ENCODE results near the gene TMEM40.

Gene TMEM40

DNA sequence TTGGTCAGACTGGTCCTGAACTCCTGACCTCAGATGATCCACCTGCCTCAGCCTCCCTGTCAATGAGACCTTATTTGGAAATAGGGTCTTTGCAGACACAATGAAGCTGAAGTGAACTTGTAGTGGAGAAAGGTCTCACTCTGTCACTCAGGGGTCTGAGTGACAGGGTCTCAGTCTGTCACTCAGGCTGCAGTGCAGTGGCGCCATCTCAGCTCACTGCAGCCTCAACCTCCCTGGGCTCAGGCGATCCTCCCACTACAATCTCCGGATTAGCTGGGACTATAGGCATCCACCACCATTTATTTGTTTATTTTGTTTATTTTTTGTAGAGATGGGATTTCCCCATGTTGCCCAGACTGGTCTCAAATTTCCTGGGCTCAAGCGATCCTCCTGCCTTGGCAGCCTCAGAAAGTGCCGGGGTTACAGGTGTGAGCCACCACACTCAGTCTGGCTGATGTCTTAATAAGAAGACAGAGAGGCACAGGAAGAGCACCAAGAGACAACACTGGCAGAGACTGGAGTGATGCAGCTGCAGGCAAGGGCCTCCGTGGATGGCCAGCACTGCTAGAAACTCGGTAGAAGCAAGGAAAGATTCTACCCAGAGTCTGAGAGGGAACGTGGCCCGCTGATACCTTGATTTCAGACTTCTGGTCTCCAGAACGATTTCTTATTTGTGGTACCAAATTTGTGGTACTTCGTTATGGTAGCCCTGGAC, 68.9 kb downstream of the TMEM40 start:
- Histone ChIP-seq H3K23ac (ENCODE audit: low read length) (no peak overlapping the region), H3K36me3 (ENCODE audit: control insufficient read depth in 1 of 2, insufficient read depth in 2 of 2, low read length in 2 of 2) (no peaks in the 10 kb centered on the region), H2BK120ac (ENCODE audit: insufficient read depth, low read length, poor library complexity) (no peak overlapping the region), H3K4me3 (ENCODE audit: low read depth, low read length) (no peak overlapping the region), H3K4me2 (ENCODE audit: low read length) (no peak overlapping the region), H2AK5ac (ENCODE audit: low read length) (no peak overlapping the region), H3K4ac (ENCODE audit: low read depth, low read length) (no peak overlapping the region), H3K27me3 (ENCODE audit: insufficient read depth, low read length) (no peaks in the 10 kb centered on the region), H4K91ac (ENCODE audit: low read depth, low read length) (no peak overlapping the region), H3K79me2 (ENCODE audit: control insufficient read depth, insufficient read depth, low read length, poor library complexity) (no peaks in the 10 kb centered on the region), H3K79me1 (ENCODE audit: low read length) (peaks cover 2% of the 10 kb centered on the region), H3K14ac (ENCODE audit: low read length) (no peak overlapping the region), H3K9me3 (ENCODE audit: insufficient read depth, low read depth, low read length) (no peaks in the 10 kb centered on the region), H3K18ac (ENCODE audit: low read length) (no peak overlapping the region), H3K9ac (ENCODE audit: low read length) (no peak overlapping the region), H4K12ac (ENCODE audit: low read depth, low read length) (no peak overlapping the region), H2BK5ac (ENCODE audit: low read depth, low read length, poor library complexity) (no peak overlapping the region), H3K27ac (ENCODE audit: low read depth, low read length) (no peak overlapping the region), H2BK12ac (ENCODE audit: low read length) (no peak overlapping the region), H3K4me1 (ENCODE audit: control insufficient read depth in 1 of 2, insufficient read depth in 2 of 2, low read length in 2 of 2) (peaks cover 0 to 4% of the 10 kb centered on the region in 2 experiments), H4K8ac (ENCODE audit: low read depth, low read length) (no peak overlapping the region), H2AFZ (ENCODE audit: insufficient read depth, low read length, poor library complexity) (no peak overlapping the region)
- no CpG with 5 or more reads among the region's 11 CpGs for WGBS (ENCODE audit: extremely low coverage, insufficient coverage, insufficient read length)
- DNase-seq, result no peak

DNA sequence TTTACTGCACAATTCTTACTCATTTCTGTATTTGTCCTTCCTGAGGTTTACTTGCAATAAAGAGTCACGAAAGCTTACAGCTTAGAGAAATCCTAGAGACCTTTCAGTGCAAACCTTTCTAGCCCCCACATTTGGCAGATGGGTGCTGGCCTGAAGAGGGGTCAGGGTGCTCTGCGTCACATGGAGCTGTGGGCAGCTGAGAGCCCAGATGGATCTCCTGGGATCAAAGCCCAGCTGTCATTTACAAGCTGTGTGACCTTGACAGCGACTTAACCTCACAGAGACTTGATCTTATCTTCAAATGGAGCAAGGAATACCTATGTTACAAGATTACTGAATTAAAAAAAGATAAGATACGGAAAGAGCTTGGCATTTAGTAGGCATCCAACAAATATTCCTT, 71.1 kb downstream of the TMEM40 start:
- Histone ChIP-seq H4K91ac (ENCODE audit: low read depth, low read length) (no peak overlapping the region), H4K8ac (ENCODE audit: low read depth, low read length) (no peak overlapping the region), H3K14ac (ENCODE audit: low read length) (no peak overlapping the region), H3K9ac (ENCODE audit: low read length) (no peak overlapping the region), H3K79me1 (ENCODE audit: low read length) (peaks cover 2% of the 10 kb centered on the region), H4K12ac (ENCODE audit: low read depth, low read length) (no peak overlapping the region), H3K4me1 (ENCODE audit: control insufficient read depth in 1 of 2, insufficient read depth in 2 of 2, low read length in 2 of 2) (no peaks in the 10 kb centered on the region), H3K9me3 (ENCODE audit: insufficient read depth, low read depth, low read length) (no peaks in the 10 kb centered on the region), H3K36me3 (ENCODE audit: control insufficient read depth in 1 of 2, insufficient read depth in 2 of 2, low read length in 2 of 2) (no peaks in the 10 kb centered on the region), H3K27me3 (ENCODE audit: insufficient read depth, low read length) (no peaks in the 10 kb centered on the region), H3K23ac (ENCODE audit: low read length) (no peak overlapping the region), H2BK120ac (ENCODE audit: insufficient read depth, low read length, poor library complexity) (no peak overlapping the region), H3K79me2 (ENCODE audit: control insufficient read depth, insufficient read depth, low read length, poor library complexity) (no peaks in the 10 kb centered on the region), H2BK12ac (ENCODE audit: low read length) (no peak overlapping the region), H3K4me3 (ENCODE audit: low read depth, low read length) (no peak overlapping the region), H2AK5ac (ENCODE audit: low read length) (no peak overlapping the region), H3K4ac (ENCODE audit: low read depth, low read length) (no peak overlapping the region), H2BK5ac (ENCODE audit: low read depth, low read length, poor library complexity) (no peak overlapping the region), H3K4me2 (ENCODE audit: low read length) (no peak overlapping the region), H2AFZ (ENCODE audit: insufficient read depth, low read length, poor library complexity) (no peak overlapping the region), H3K27ac (ENCODE audit: low read depth, low read length) (no peak overlapping the region), H3K18ac (ENCODE audit: low read length) (no peak overlapping the region)
- no peak for DNase-seq
- no CpG with 5 or more reads among the region's 4 CpGs for WGBS (ENCODE audit: extremely low coverage, insufficient coverage, insufficient read length)

DNA sequence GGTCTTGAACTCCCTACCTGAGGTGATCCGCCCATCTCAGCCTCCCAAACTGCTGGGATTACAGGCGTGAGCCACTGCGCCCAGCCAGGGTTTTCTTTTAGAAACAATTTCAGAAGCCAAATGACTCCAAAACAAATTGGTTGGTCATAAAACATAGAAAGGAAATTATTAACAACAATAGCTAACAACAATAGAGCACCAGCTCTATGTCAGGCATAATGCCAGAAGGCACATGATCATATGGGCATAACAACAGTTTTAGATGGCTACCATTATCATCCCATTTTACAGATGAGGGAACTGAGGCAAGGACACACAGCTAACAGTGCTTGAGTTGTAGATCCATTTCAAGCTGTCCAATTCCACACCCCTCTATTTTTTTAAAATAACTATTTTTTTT, 73.0 kb downstream of the TMEM40 start:
- Histone ChIP-seq H3K18ac (ENCODE audit: low read length) (no peak overlapping the region), H3K4me1 (ENCODE audit: control insufficient read depth in 1 of 2, insufficient read depth in 2 of 2, low read length in 2 of 2) (no peaks in the 10 kb centered on the region), H4K8ac (ENCODE audit: low read depth, low read length) (no peak overlapping the region), H3K36me3 (ENCODE audit: control insufficient read depth in 1 of 2, insufficient read depth in 2 of 2, low read length in 2 of 2) (no peaks in the 10 kb centered on the region), H3K9ac (ENCODE audit: low read length) (no peak overlapping the region), H4K12ac (ENCODE audit: low read depth, low read length) (no peak overlapping the region), H3K27ac (ENCODE audit: low read depth, low read length) (no peak overlapping the region), H3K79me1 (ENCODE audit: low read length) (peaks cover 2% of the 10 kb centered on the region), H2AFZ (ENCODE audit: insufficient read depth, low read length, poor library complexity) (no peak overlapping the region), H2BK12ac (ENCODE audit: low read length) (no peak overlapping the region), H3K23ac (ENCODE audit: low read length) (no peak overlapping the region), H3K27me3 (ENCODE audit: insufficient read depth, low read length) (no peaks in the 10 kb centered on the region), H3K4ac (ENCODE audit: low read depth, low read length) (no peak overlapping the region), H3K79me2 (ENCODE audit: control insufficient read depth, insufficient read depth, low read length, poor library complexity) (no peaks in the 10 kb centered on the region), H2BK5ac (ENCODE audit: low read depth, low read length, poor library complexity) (no peak overlapping the region), H3K14ac (ENCODE audit: low read length) (no peak overlapping the region), H2AK5ac (ENCODE audit: low read length) (no peak overlapping the region), H3K9me3 (ENCODE audit: insufficient read depth, low read depth, low read length) (no peaks in the 10 kb centered on the region), H4K91ac (ENCODE audit: low read depth, low read length) (no peak overlapping the region), H3K4me2 (ENCODE audit: low read length) (no peak overlapping the region), H2BK120ac (ENCODE audit: insufficient read depth, low read length, poor library complexity) (no peak overlapping the region), H3K4me3 (ENCODE audit: low read depth, low read length) (no peak overlapping the region)
- no CpG with 5 or more reads among the region's 3 CpGs for WGBS (ENCODE audit: extremely low coverage, insufficient coverage, insufficient read length)
- DNase-seq, result no peak
